A549 treated with dexamethasone at 1 μM for 4 hours (cell line): Measurements from ENCODE around the gene PANX3. TPM values are rescaled to one million over a fixed set of nuclear protein-coding genes. Genes with fewer than 3 reads are reported as not detected.

ENCODE experiments used
- total RNA-seq: library from RNA; stranded (reverse); fragments of 200-300 nt; extraction: Qiagen RNA extraction; gene quantifications from 5 replicates; pipeline ENCODE4 v1.2.3, GENCODE V29; 2022

The PANX3 gene
- total RNA-seq: not detected in 5 replicates

DNA sequence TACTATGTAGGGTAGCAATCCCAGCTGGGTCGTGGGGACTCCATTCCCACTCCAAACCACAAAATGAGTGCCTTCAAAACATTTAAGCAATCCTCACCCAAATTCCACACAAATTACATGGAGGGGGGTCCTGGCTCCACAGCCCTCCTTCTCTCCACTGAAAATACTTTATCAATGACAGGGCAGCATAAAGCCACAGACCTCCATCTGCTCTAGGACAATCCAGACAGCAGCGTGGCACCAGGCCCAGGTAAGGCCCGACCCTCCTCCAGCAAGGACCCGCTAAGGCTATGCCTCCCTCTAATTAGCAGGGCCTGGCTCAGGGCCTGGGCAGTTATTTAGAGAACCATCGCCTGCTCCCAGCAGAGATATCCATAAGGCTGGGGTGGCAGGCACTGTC, at the start of gene PANX3:
TSS of gene PANX3 (plus strand) at position 365 of the 400 bp plus-strand sequence. CDS start 129 bp downstream, outside the sequence.

GRCh38 chr11:124569697-124570096, 41.5 kb upstream of the PANX3 start, which contains the start of gene OR8A1:
TSS of gene OR8A1 (plus strand) at chr11:124569997. CDS start at chr11:124570120, 123 bp downstream.

GRCh38 chr11:124622531-124623451, 11.6 kb downstream of the PANX3 start, which contains the start of gene TBRG1:
TSS of gene TBRG1 (plus strand) at chr11:124622864. CDS start at chr11:124623084, 220 bp downstream.

Other genes with a start within 250 kb of the PANX3 start
- not detected in 5 replicates for gene OR8B2, start 226.9 kb upstream of the PANX3 start, total RNA-seq
- gene OR8B3, start 212.4 kb upstream of the PANX3 start, total RNA-seq: not detected in 5 replicates
- not detected in 5 replicates for gene OR8B4, start 186.6 kb upstream of the PANX3 start, total RNA-seq
- gene OR8B8, start 165.7 kb upstream of the PANX3 start, total RNA-seq: not detected in 5 replicates
- not detected in 5 replicates for gene OR8B12, start 67.8 kb upstream of the PANX3 start, total RNA-seq
- gene OR8A1, start 41.4 kb upstream of the PANX3 start, total RNA-seq: not detected in 5 replicates
- 14.5 to 17.1 TPM (median 15.7 TPM) in 5 replicates for gene TBRG1, start 11.4 kb downstream of the PANX3 start, total RNA-seq
- 12.4 to 16.7 TPM (median 15.2 TPM) in 5 replicates for gene SIAE, start 62.3 kb downstream of the PANX3 start, total RNA-seq
- 17.8 to 33.0 TPM (median 19.6 TPM) in 5 replicates for gene SPA17, start 62.5 kb downstream of the PANX3 start, total RNA-seq
- gene NRGN, start 128.5 kb downstream of the PANX3 start, total RNA-seq: 6.4 to 13.1 TPM (median 11.8 TPM) in 5 replicates
- not detected in 5 replicates for gene VSIG2, start 140.8 kb downstream of the PANX3 start, total RNA-seq
- 9.4 to 12.9 TPM (median 12.1 TPM) in 5 replicates for gene ESAM, start 150.9 kb downstream of the PANX3 start, total RNA-seq
- 5.2 to 6.6 TPM (median 6.2 TPM) in 5 replicates for gene MSANTD2, start 189.0 kb downstream of the PANX3 start, total RNA-seq